Skeletal muscle satellite cell (primary cell): ENCODE measurements around the gene CACNA1E. TPM values are rescaled to one million over a fixed set of nuclear protein-coding genes. Genes with fewer than 3 reads are reported as not detected.
"Not testable (repeated sequence)": the region's sequence is repeated elsewhere in the genome, so short reads cannot be mapped to it uniquely, and the experiment has no call there.

ENCODE experiments used
- H3K27me3 ChIP-seq: 2 replicates; pipeline ENCODE4 v1.7.0; 2013; ENCODE audit warnings: low read length; ENCODE audit not compliant: control insufficient read depth, insufficient read depth
- H3K36me3 ChIP-seq: 2 replicates; pipeline ENCODE4 v1.7.0; 2013; ENCODE audit warnings: mild to moderate bottlenecking, control low read depth, low read length; ENCODE audit not compliant: insufficient read depth
- H3K4me1 ChIP-seq: 2 replicates; pipeline ENCODE4 v1.7.0; 2013; ENCODE audit warnings: low read length; ENCODE audit not compliant: control insufficient read depth, insufficient read depth
- H3K4me2 ChIP-seq: 2 replicates; pipeline ENCODE4 v1.7.0; 2013; ENCODE audit warnings: mild to moderate bottlenecking, low read length
- H3K4me3 ChIP-seq: 2 replicates; pipeline ENCODE4 v1.7.0; 2013; ENCODE audit warnings: low read length
- H3K9ac ChIP-seq: 2 replicates; pipeline ENCODE4 v1.7.0; 2013; ENCODE audit warnings: mild to moderate bottlenecking, low read depth, low read length, moderate library complexity
- H3K9me3 ChIP-seq: replicated peaks from 2 replicates; pipeline ENCODE4 v1.7.0; 2013; ENCODE audit warnings: mild to moderate bottlenecking, control low read depth, low read length
- small RNA-seq: library from RNA; depleted of rRNA; stranded (forward); fragments of <200 nt; gene quantifications from one replicate; pipeline ENCODE3, GENCODE V24; 2012

CACNA1E gene

DNA sequence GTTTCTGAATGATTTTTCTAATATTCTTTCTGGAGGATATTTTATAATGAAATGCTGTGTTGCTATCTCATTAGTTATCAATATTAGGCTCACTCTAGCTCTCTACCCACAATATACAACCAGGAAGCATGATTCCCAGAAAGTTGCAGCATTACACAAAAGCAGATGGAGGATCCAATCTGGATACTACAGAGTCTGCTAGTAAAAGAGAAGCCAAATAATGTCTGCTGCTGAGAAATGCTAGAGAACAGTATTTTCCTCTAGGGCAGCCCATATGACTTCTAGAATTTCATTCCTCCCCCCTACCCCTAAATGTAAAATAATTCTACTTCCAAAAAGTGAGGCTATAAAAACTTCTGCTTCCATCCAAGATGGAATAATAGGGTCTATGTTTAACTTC lies 338.4 kb downstream of the CACNA1E start:
- Histone ChIP-seq H3K4me1 (no peaks in the 10 kb centered on the region), H3K4me2 (no peak overlapping the region), H3K36me3 (no peaks in the 10 kb centered on the region), H3K9ac (no peak overlapping the region), H3K9me3 (no peaks in the 10 kb centered on the region), H3K4me3 (no peak overlapping the region), H3K27me3 (no peaks in the 10 kb centered on the region)

DNA sequence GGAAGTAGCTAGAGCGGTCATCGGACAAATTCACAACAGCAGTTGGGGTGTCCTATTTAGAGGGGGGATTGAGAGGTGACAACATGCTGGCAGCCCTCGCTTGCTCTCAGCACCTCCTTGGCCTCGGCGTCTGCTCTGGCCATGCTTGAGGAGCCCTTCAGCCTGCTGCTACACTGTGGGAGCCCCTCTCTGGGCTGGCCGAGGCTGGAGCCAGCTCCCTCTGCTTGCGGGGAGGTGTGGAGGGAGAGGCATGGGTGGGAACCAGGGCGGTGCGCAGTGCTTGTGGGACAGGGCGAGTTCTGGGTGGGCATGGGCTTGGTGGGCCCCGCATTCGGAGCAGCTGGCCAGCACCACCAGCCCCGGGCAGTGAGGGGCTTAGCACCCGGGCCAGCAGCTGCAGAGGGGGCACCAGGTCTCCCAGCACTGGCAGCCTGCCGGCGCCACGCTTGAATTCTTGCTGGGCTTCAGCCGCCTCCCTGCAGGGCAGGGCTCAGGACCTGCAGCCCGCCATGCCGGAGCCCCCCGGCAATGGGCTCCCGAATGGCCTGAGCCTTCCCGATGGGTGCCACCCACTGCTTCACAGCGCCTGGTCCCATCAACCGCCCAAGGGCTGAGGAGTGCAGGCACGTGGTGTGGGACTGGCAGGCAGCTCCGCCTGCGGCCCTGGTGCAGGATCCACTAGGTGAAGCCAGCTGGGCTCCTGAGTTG lies 349.0 kb downstream of the CACNA1E start:
- H3K9me3 ChIP-seq, H3K36me3 ChIP-seq, H3K4me1 ChIP-seq, H3K4me3 ChIP-seq, H3K9ac ChIP-seq, H3K27me3 ChIP-seq, H3K4me2 ChIP-seq: not testable (repeated sequence)

DNA sequence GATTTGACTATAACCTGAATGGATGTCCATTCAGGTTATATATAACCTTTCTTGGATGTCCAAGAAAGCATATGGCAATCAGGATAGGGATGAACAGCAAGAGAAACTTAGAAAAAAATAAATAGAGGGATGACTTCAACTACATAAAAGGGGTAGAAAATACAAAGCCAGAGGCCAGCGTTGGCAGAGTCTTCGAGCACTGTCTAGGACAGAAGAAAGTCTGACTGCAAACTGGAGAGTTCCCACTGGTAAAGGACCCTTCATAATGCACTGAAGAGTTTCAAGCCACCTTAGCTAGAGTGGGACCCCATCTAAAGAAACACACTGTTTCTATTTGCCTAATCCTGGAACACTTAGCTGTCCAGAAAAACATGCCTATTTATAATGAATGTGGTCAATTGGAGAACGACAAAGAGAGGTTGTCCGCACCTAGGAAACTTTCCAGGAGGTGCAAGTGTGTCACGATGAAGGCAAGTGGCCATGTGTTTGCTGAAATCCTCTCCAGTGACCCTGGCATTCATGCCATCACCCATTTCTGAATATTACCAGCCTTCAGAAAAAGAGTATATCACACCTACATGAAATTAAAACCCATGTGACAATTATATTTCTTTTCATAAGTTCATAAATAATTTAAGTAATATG lies 362.8 kb downstream of the CACNA1E start:
- H3K9me3 ChIP-seq = peaks cover 4% of the 10 kb centered on the region
- no peak overlapping the region for H3K9ac ChIP-seq
- H3K36me3 ChIP-seq = no peaks in the 10 kb centered on the region
- H3K4me1 ChIP-seq = no peaks in the 10 kb centered on the region
- no peak overlapping the region for H3K4me3 ChIP-seq
- no peaks in the 10 kb centered on the region for H3K27me3 ChIP-seq
- no peak overlapping the region for H3K4me2 ChIP-seq

DNA sequence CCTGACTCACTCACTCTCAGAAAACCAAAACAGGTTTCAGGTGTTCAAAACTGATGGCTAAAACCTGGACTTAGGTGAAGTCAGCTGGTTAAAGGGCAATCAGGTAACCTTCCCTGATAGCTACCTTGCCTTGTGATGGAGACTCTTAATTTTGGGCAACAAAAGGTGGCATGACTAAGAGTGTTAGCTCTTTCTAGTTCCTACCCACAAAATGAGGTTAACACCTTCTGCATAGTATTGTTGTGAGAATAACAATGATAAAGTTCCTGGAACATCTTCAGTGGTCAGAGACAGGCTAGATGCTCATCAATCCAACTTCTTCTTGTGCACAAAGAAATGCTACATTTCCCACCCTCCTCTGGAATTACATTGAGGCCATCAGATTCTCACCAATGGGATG lies 363.4 kb downstream of the CACNA1E start:
- Histone ChIP-seq H3K4me3 (no peak overlapping the region), H3K4me1 (no peaks in the 10 kb centered on the region), H3K9me3 (peaks cover 4% of the 10 kb centered on the region), H3K9ac (no peak overlapping the region), H3K36me3 (no peaks in the 10 kb centered on the region), H3K4me2 (no peak overlapping the region), H3K27me3 (no peaks in the 10 kb centered on the region)

DNA sequence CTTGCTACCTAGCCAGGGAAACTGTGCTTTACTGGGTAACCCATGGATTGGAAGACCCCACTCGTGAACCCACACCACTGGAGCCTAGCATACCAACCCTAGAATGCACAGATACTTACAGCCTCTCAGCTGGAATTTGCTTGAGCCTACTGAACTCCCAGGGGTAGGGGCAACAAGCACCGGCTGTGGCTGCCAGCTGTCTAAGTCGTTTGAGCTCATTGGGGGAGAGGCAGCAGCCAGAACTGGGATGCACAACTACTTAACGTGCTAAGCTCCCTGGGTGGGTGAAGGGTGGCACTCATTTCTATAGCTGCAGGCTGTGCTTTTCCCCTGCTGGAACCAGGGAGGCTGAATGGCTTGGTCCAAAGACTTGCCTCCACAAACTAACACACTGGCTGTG lies 365.8 kb downstream of the CACNA1E start:
- H3K4me1 ChIP-seq = no peaks in the 10 kb centered on the region
- no peaks in the 10 kb centered on the region for H3K27me3 ChIP-seq
- H3K9me3 ChIP-seq = peaks cover 4% of the 10 kb centered on the region
- H3K4me3 ChIP-seq = no peak overlapping the region
- H3K4me2 ChIP-seq = no peak overlapping the region
- H3K9ac ChIP-seq = no peak overlapping the region
- no peaks in the 10 kb centered on the region for H3K36me3 ChIP-seq

DNA sequence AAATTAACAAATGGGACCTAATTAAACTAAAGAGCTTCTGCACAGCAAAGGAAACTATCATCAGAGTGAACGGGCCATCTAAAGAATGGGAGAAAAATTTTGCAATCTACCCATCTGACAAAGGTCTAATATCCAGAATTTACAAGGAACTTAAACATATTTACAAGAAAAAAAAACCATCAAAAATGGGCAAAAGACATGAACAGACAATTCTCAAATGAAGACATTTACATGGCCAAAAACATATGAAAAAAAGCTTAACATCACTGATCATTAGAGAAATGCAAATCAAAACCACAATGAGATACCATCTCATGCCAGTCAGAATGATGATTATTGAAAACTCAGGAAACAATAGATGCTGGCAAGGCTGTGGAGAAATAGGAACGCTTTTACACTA lies 370.9 kb downstream of the CACNA1E start:
- H3K4me2 ChIP-seq, H3K36me3 ChIP-seq, H3K4me1 ChIP-seq, H3K9me3 ChIP-seq, H3K9ac ChIP-seq, H3K27me3 ChIP-seq, H3K4me3 ChIP-seq: not testable (repeated sequence)

DNA sequence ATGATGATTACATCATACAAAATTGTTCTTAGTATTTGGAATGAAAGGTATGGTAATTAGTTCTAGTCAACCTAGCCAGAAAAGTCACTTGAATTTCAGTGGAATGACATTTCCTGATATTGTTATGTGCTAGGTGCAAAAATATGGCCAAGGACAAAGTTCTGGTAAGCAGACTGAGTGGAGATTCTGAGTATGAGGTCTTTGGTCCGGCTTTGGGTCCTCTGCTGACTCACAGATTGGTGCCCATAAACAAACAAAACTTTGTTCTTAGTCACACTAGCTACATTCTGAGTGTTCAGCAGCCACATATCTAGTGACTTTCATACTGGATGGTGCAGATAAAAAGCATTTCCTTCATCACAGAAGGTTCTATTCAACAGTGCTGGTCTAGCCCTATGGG lies 372.1 kb downstream of the CACNA1E start:
- H3K4me1 ChIP-seq = no peaks in the 10 kb centered on the region
- no peaks in the 10 kb centered on the region for H3K36me3 ChIP-seq
- no peaks in the 10 kb centered on the region for H3K27me3 ChIP-seq
- H3K4me3 ChIP-seq = no peak overlapping the region
- H3K4me2 ChIP-seq = no peak overlapping the region
- H3K9ac ChIP-seq = no peak overlapping the region
- no peaks in the 10 kb centered on the region for H3K9me3 ChIP-seq

Small RNAs within 50 kb of the gene (small RNA-seq; reads per million reads assigned to genes)
- gene RF00017 (not detected), gene RNA5SP70 (not detected)
